Duodenal mucosa (tissue), 2 donors: ENCODE measurements around the gene ACBD3.
"Not testable (repeated sequence)": the region's sequence is repeated elsewhere in the genome, so short reads cannot be mapped to it uniquely, and the experiment has no call there.

Experiments used
- H3K27ac ChIP-seq: one replicate; pipeline ENCODE4 v1.7.0; 2013; ENCODE audit warnings: low read depth, low read length
- H3K27me3 ChIP-seq, 2 donors: one replicate each; pipeline ENCODE4 v1.7.0; 2013; ENCODE audit warnings: low read length in 2 of 2, control low read depth in 1 of 2; ENCODE audit not compliant: insufficient read depth in 2 of 2, control insufficient read depth in 1 of 2
- H3K36me3 ChIP-seq, 2 donors: one replicate each; pipeline ENCODE4 v1.7.0; 2013; ENCODE audit warnings: low read length in 2 of 2, control low read depth in 1 of 2; ENCODE audit not compliant: insufficient read depth in 2 of 2, control insufficient read depth in 1 of 2
- H3K4me1 ChIP-seq, 2 donors: one replicate each; pipeline ENCODE4 v1.7.0; 2013; ENCODE audit warnings: low read length in 2 of 2, control low read depth in 1 of 2; ENCODE audit not compliant: insufficient read depth in 2 of 2, control insufficient read depth in 1 of 2
- H3K4me3 ChIP-seq, 2 donors: one replicate each; pipeline ENCODE4 v1.7.0; 2013; ENCODE audit warnings: low read length in 2 of 2, low read depth in 1 of 2
- H3K9ac ChIP-seq, 2 donors: one replicate each; pipeline ENCODE4 v1.7.0; 2013; ENCODE audit warnings: low read length in 2 of 2, low read depth in 1 of 2
- H3K9me3 ChIP-seq, 2 donors: one replicate each; pipeline ENCODE4 v1.7.0; 2013; ENCODE audit warnings: low read length in 2 of 2, control low read depth in 1 of 2; ENCODE audit not compliant: control insufficient read depth in 1 of 2

Gene ACBD3

DNA sequence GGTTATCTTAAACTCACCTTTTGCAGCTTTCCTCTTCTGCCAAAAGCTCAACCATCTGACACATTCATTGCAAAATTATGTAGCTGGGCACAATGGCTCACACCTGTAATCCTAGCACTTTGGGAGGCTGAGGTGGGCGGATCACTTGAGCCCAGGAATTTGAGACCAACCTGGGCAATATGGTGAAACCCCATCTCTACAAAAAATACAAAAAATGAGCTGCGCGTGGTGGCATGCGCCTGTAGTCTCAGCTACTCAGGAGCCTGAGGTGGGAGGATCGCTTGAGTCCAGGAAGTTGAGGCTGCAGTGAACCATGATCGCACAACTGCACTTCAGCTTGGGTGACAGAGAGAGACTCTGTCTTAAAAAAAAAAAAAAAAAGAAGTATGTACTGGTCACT is 16.1 kb upstream of the ACBD3 start:
- H3K27me3 ChIP-seq, H3K27ac ChIP-seq, H3K4me1 ChIP-seq: not testable (repeated sequence)

DNA sequence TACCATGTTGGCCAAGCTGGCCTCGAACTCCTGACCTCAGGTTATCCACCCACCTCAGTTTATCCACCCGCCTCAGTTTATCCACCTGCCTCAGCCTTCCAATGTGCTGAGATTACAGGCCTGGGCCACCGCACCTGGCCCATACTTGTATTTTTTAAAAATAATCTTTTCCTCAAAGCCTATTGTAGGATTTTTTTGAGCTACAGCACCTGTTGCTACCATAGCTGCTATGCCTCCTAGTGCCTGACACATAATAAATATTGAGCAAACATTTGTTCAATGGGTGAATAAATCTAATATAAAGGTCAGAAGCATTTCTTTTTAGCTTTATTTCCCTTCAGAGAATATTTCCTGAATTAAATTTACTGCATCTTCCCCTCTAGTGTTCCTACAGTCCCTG is 15.7 kb upstream of the ACBD3 start:
- H3K4me3 ChIP-seq, result no peak overlapping the region
- H3K27me3 ChIP-seq, result no peaks in the 10 kb centered on the region
- no peaks in the 10 kb centered on the region for H3K4me1 ChIP-seq
- no peak overlapping the region for H3K27ac ChIP-seq
- no peaks in the 10 kb centered on the region for H3K36me3 ChIP-seq
- no peaks in the 10 kb centered on the region for H3K9me3 ChIP-seq
- H3K9ac ChIP-seq, result no peak overlapping the region

More for the DNA sequence above, 16.1 kb upstream of the ACBD3 start:
- H3K9ac ChIP-seq, H3K36me3 ChIP-seq, H3K4me3 ChIP-seq, H3K9me3 ChIP-seq: not testable (repeated sequence)

DNA sequence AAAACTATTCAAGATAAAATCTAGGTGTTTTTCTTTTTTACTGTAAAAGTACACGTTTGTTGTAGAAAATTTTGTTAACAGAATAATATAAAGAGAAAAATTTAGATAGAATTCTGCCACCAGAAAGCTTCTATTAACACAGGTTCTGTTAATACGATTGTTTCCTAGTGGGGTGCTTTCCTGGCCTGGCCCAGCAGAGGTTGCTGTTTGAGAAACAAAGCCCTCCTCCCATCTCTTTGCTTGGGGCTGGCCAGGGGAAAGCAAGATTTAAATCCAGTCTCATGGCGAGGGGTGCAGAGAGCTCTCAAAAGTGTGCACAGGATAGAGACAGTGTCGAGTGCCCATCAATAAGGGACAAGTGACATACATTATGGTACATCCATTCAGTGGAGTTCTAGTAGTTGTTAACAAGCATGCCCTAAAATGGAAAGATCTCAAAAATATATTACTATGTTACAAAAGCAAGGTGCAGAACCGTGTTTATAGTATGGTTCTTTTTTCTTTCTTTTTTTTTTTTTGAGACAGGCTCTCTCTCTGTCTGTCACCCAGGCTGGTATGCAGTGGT is 14.6 kb upstream of the ACBD3 start:
- Histone ChIP-seq H3K36me3 (no peaks in the 10 kb centered on the region), H3K9ac (no peak overlapping the region), H3K27ac (no peak overlapping the region), H3K4me3 (no peak overlapping the region), H3K9me3 (no peaks in the 10 kb centered on the region), H3K27me3 (no peaks in the 10 kb centered on the region), H3K4me1 (no peaks in the 10 kb centered on the region)

DNA sequence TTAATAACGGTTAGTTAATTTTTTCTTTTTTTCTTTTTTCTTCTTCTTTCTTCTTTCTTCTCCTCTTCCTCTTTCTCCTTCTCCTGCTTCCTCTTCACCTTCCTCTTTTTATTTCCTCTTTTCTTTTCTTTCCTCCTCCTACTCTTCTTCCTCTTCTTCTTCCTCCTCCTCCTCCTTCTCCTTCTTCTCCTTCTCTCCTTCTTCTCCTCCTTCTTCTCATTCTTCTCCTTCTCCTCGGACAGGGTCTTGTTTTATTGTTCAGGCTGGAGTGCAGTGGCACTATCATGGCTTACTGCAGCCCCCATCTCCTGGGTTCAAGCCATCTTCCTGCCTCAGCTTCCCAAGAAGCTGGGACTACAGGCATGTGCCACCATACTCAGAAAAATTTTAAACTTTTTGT is 13.4 kb upstream of the ACBD3 start:
- H3K9me3 ChIP-seq, result no peaks in the 10 kb centered on the region

DNA sequence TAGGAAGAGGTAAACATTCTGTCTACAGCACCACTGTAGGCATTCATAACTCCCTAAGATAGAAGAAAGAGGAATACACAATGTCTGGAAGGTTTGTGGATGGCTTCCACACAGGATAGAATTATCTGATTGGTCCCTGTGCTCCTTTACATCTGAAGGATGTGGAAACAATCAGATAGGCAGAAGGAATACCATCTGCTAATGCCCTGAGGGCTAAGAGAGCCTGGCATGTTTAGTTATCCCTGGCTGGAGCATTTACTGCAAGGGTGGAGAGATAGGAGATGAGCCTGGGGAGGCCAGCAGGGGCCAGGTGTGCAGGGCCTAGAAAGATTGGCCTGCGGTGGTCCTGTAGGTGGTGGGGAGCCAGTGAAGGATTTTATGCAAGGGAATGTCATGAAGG is 8.6 kb upstream of the ACBD3 start:
- H3K9ac ChIP-seq, result no peak overlapping the region
- H3K4me1 ChIP-seq, result no peaks in the 10 kb centered on the region
- no peaks in the 10 kb centered on the region for H3K27me3 ChIP-seq
- no peaks in the 10 kb centered on the region for H3K36me3 ChIP-seq
- H3K4me3 ChIP-seq, result no peak overlapping the region
- H3K9me3 ChIP-seq, result no peaks in the 10 kb centered on the region
- no peak overlapping the region for H3K27ac ChIP-seq

More for the DNA sequence above, 13.4 kb upstream of the ACBD3 start:
- no peak overlapping the region for H3K4me3 ChIP-seq
- no peak overlapping the region for H3K9ac ChIP-seq
- H3K4me1 ChIP-seq, result no peaks in the 10 kb centered on the region
- no peak overlapping the region for H3K27ac ChIP-seq
- no peaks in the 10 kb centered on the region for H3K27me3 ChIP-seq
- H3K36me3 ChIP-seq, result no peaks in the 10 kb centered on the region

DNA sequence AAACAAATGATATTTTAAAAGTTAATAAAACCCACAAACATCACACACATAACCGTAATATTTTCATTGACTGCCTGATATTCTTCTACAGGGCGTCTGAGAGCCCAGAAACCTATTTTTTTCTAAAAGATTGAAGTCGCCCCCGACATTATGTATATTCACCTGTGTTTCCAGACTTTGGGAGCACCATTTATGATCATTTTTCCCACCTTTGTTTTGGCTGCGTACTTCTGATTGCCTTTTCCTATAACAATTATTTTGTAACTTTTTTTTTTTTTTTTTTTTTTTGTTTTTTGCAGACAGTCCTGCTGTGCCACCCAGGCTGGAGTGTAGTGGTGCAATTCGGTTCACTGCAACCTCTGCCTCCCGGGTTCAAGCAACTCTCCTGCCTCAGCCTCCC is 839 bp upstream of the ACBD3 start:
- H3K9me3 ChIP-seq, result no peaks in the 10 kb centered on the region
- H3K4me3 ChIP-seq, result peak overlapping the region; percentile 93 to 96
- H3K9ac ChIP-seq, result peak overlapping the region in 1 of 2 donors; percentile 97
- H3K4me1 ChIP-seq, result peaks cover 20 to 22% of the 10 kb centered on the region in 2 donors
- no peaks in the 10 kb centered on the region for H3K36me3 ChIP-seq
- no peaks in the 10 kb centered on the region for H3K27me3 ChIP-seq
- H3K27ac ChIP-seq, result no peak overlapping the region

DNA sequence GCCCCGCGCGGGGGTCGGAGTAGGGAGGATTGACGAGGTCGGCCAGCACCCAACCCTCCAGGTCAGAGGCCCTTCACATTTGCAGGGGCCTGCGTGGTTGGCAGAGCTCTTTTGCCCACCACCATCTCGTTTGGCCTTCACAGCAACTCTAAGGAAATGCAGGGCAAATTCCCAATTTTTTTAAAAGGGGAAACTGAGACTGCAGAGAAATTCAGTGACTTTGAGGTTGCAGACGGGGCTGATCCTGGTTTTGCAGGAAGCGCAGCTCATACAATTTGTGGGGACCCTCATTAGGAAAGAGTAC is 430 bp upstream of the ACBD3 start:
- Histone ChIP-seq H3K4me3 (peak overlapping the region; percentile 93 to 96), H3K9ac (peak overlapping the region; percentile 86 to 97), H3K4me1 (peaks cover 25 to 26% of the 10 kb centered on the region in 2 donors), H3K9me3 (no peaks in the 10 kb centered on the region), H3K27ac (peak overlapping the region; percentile 96), H3K36me3 (no peaks in the 10 kb centered on the region), H3K27me3 (no peaks in the 10 kb centered on the region)

DNA sequence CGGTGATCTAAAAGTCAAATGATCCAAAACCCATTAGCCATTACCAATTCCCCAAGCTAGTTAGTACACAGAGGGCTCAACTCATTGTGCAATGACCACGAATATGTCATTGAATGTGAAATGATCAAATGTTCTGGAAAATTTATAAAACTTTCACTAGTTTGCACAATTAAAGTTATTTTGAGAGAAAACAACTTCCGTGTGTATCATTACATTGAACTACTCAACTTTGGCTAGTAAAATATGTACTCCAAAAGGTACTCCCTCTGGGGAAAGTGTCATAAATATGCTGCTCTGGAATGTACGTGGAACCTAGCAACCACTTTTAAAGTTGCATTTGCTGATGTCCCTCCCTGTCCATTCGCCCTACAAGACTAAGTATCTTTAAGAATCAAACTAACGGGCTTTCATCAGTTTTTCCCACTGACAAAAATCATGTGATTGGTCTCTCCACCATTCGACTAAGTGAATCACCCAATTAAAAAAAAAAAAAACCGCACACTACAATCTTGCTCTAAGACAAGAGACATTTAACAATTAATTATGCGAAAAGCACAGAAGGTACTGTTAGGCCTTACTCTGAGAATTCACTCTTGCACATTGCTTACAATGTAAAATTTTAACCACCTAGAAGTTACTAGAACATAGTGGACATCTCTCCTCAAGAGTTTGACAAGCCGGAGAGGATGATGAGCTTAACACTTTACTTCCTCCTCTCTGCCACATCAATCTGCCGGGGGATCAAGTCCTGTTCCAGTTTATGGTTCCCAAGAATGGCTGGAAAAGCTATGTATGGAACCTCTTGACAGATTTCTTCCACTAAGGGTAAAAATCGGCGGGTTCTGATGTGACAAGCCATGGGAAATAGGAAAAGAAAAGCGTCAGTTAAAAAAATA is 1.2 kb downstream of the ACBD3 start:
- no peaks in the 10 kb centered on the region for H3K36me3 ChIP-seq
- no peak overlapping the region for H3K27ac ChIP-seq
- H3K4me3 ChIP-seq, result peak overlapping the region; percentile 93 to 96
- H3K9ac ChIP-seq, result peak overlapping the region; percentile 86 to 97
- peaks cover 32 to 36% of the 10 kb centered on the region in 2 donors for H3K4me1 ChIP-seq
- H3K27me3 ChIP-seq, result no peaks in the 10 kb centered on the region
- H3K9me3 ChIP-seq, result no peaks in the 10 kb centered on the region

DNA sequence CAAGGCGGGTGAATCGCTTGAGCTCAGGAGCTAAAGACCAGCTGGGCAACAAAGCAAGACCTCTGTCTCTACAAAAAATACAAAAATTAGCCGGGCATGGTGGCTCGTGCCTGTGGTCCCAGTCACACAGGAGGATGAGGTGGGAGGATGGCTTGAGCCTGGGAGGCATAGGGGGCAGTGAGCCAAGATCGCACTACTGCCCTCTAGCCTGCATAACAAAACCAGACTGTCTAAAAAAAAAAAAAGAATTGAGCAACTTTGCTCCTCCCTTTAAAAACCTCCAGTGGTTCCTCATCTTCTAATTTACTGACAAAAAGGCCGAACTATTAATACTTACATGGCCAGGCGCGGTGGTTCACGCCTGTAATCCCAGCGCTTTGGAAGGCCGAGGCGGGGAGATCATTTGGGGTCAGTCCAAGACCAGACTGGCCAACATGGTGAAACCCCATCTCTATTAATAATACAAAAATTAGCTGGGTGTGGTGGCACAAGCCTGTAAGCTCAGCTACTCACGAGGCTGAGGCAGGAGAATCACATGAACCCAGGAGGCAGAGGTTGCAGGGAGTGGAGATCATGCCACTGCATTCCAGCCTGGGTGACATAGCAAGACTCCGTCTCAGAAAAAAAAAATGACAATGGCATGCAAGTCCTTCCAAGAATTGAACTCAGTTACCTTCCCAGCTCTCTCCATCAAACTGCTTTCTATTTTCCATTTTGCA is 4.4 kb downstream of the ACBD3 start:
- Histone ChIP-seq H3K4me1 (peaks cover 36% of the 10 kb centered on the region in 2 donors), H3K27ac (no peak overlapping the region), H3K36me3 (peaks cover 0 to 4% of the 10 kb centered on the region in 2 donors), H3K4me3 (peak overlapping the region in 1 of 2 donors; percentile 15), H3K9ac (no peak overlapping the region), H3K9me3 (no peaks in the 10 kb centered on the region), H3K27me3 (no peaks in the 10 kb centered on the region)

DNA sequence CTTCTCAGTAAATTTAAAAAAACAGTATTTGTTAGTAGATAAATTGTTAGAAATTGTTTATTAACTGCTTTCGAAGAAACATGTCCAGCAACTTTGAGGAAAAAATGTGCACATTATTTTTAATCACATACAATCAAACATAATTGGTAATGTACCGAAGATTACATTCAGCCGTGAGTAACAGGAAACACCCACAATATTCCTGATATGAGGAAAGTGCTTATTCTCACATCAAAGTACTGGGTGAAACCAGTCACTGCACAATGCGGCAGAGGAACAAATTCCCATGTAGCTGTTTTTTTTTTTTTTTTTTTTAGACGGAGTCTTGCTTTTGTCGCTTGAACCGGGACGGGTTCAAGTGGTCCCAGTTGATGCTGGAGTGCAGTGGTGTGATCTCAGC is 9.7 kb downstream of the ACBD3 start:
- H3K27me3 ChIP-seq, result no peaks in the 10 kb centered on the region
- H3K9ac ChIP-seq, result no peak overlapping the region
- H3K9me3 ChIP-seq, result no peaks in the 10 kb centered on the region
- peaks cover 9 to 10% of the 10 kb centered on the region in 2 donors for H3K4me1 ChIP-seq
- H3K36me3 ChIP-seq, result peaks cover 6% of the 10 kb centered on the region in 2 donors
- no peak overlapping the region for H3K4me3 ChIP-seq
- no peak overlapping the region for H3K27ac ChIP-seq
